Vagina (tissue), 2 donors: ENCODE data around the gene ZNF775. TPM values are rescaled to one million over a fixed set of nuclear protein-coding genes. Genes with fewer than 3 reads are reported as not detected.

Experiments used
- DNase-seq, 2 donors: peaks; one replicate each; pipeline ENCODE4 v3.0.0-alpha.2; 2017; ENCODE audit errors: extremely low spot score in 2 of 2
- H3K27ac ChIP-seq: fragments of 200-600 bp; sonication (generic); one replicate; pipeline ENCODE4 v1.5.1; 2019
- H3K27me3 ChIP-seq: fragments of 200-600 bp; sonication (generic); one replicate; pipeline ENCODE4 v1.5.1; 2019
- H3K36me3 ChIP-seq, 2 donors: fragments of 200-600 bp; sonication (generic); one replicate each; pipeline ENCODE4 v1.5.1; 2017 to 2019
- H3K4me1 ChIP-seq: fragments of 200-600 bp; sonication (generic); one replicate; pipeline ENCODE4 v1.5.1; 2019
- H3K4me3 ChIP-seq, 2 donors: fragments of 200-600 bp; sonication (generic); 1 replicate in 1 of 2; 2 replicates in 1 of 2; pipeline ENCODE4 v1.5.1; 2016 to 2019
- H3K9me3 ChIP-seq: fragments of 200-600 bp; sonication (generic); one replicate; pipeline ENCODE4 v1.5.1; 2019
- CTCF ChIP-seq, 3 experiments: fragments of 450-650 bp in 2 of 3; fragments of 200-600 bp in 1 of 3; sonication (generic) in 1 of 3; IDR thresholded peaks; one replicate each; pipeline ENCODE4 v1.5.1; 2017 to 2019; ENCODE audit warnings: antibody characterized with exemption in 3 of 3, mild to moderate bottlenecking in 2 of 3, moderate library complexity in 2 of 3
- POLR2A ChIP-seq, 2 donors: fragments of 450-650 bp; IDR thresholded peaks; one replicate each; pipeline ENCODE4 v1.6.1; 2017; ENCODE audit warnings: antibody characterized with exemption in 2 of 2, mild to moderate bottlenecking in 2 of 2, moderate library complexity in 2 of 2
- POLR2AphosphoS5 ChIP-seq, 2 donors: sonication (generic); formaldehyde crosslinking; IDR thresholded peaks; one replicate each; pipeline ENCODE4 v1.9.0; 2017; ENCODE audit warnings: antibody characterized with exemption in 2 of 2, mild to moderate bottlenecking in 2 of 2, low read depth in 1 of 2; ENCODE audit not compliant: insufficient read depth in 1 of 2
- intact Hi-C: fragments of 100-400 bp; cut with DNase I; formaldehyde crosslinking; loops from one replicate; pipeline ENCODE4 v1.15.1; 2023
- total RNA-seq: library from RNA; depleted of rRNA; stranded (reverse); fragments of >200 nt; gene quantifications from one replicate; pipeline ENCODE4 v1.2.3, GENCODE V29; 2016

Gene ZNF775
- total RNA-seq, 1 donor from 2014 or later: 4.4 TPM

- H3K36me3 ChIP-seq: peaks cover 0 to 22% of the 10 kb centered on the region in 2 donors
- peaks cover 46% of the 10 kb centered on the region for H3K4me1 ChIP-seq
- H3K27ac ChIP-seq: peak within 1 kb of the TSS; percentile 94
- no peak for DNase-seq
- H3K4me3 ChIP-seq: peak within 1 kb of the TSS; percentile 83 to 86
- H3K9me3 ChIP-seq: no peaks in the 10 kb centered on the region
- intact Hi-C loops: no loop called here
- peak in 1 of 2 donors; percentile 56 for TF ChIP-seq POLR2A (IDR thresholded peaks at IDR 0.05)
- peak in 1 of 2 donors; percentile 62 for TF ChIP-seq POLR2AphosphoS5 (IDR thresholded peaks at IDR 0.05; ENCODE audit: insufficient read depth in 1 of 2, low read depth in 1 of 2)
- TF ChIP-seq CTCF (IDR thresholded peaks at IDR 0.05): no peak
- no peaks in the 10 kb centered on the region for H3K27me3 ChIP-seq
Observed at GRCh38 chr7:150368096-150368883, 10.8 kb upstream of the ZNF775 start, which contains the start of gene REPIN1. Gene REPIN1 (plus strand): TSS chr7:150368822. CDS start chr7:150369712, 890 bp downstream.

- H3K27me3 ChIP-seq: no peaks in the 10 kb centered on the region
- intact Hi-C loops: no loop called here
- H3K27ac ChIP-seq: peak overlapping the region; percentile 94
- no peak for TF ChIP-seq CTCF (IDR thresholded peaks at IDR 0.05)
- peak in 1 of 2 donors; percentile 20 for TF ChIP-seq POLR2AphosphoS5 (IDR thresholded peaks at IDR 0.05; ENCODE audit: insufficient read depth in 1 of 2, low read depth in 1 of 2)
- H3K4me3 ChIP-seq: peak overlapping the region; percentile 83 to 86
- H3K9me3 ChIP-seq: no peaks in the 10 kb centered on the region
- peaks cover 54% of the 10 kb centered on the region for H3K4me1 ChIP-seq
- peaks cover 0 to 22% of the 10 kb centered on the region in 2 donors for H3K36me3 ChIP-seq
- no peak for DNase-seq
Observed at GRCh38 chr7:150368884-150369747, 10.0 kb upstream of the ZNF775 start.

- Histone ChIP-seq H3K4me1 (peaks cover 54% of the 10 kb centered on the region), H3K4me3 (peak overlapping the region; percentile 83 to 86)
- intact Hi-C loops: no loop called here
Observed at GRCh38 chr7:150369748-150370501, 9.2 kb upstream of the ZNF775 start.

GRCh38 chr7:150370612-150371071 lies 8.5 kb upstream of the ZNF775 start:
- H3K4me1 ChIP-seq: peaks cover 54% of the 10 kb centered on the region
- H3K4me3 ChIP-seq: peak overlapping the region in 1 of 2 donors; percentile 83
- H3K36me3 ChIP-seq: peaks cover 0 to 22% of the 10 kb centered on the region in 2 donors
- no peak overlapping the region for H3K27ac ChIP-seq
- TF ChIP-seq POLR2AphosphoS5 (IDR thresholded peaks at IDR 0.05; ENCODE audit: insufficient read depth in 1 of 2, low read depth in 1 of 2): no peak
- TF ChIP-seq POLR2A (IDR thresholded peaks at IDR 0.05): no peak
- no peak for TF ChIP-seq CTCF (IDR thresholded peaks at IDR 0.05)
- intact Hi-C loops: no loop called here
- H3K9me3 ChIP-seq: no peaks in the 10 kb centered on the region
- H3K27me3 ChIP-seq: no peaks in the 10 kb centered on the region
- no peak for DNase-seq

More at GRCh38 chr7:150369748-150370501, 9.2 kb upstream of the ZNF775 start:
- H3K36me3 ChIP-seq: peaks cover 0 to 22% of the 10 kb centered on the region in 2 donors
- peak overlapping the region; percentile 94 for H3K27ac ChIP-seq
- DNase-seq: no peak
- TF ChIP-seq POLR2AphosphoS5 (IDR thresholded peaks at IDR 0.05; ENCODE audit: insufficient read depth in 1 of 2, low read depth in 1 of 2) (no peak), POLR2A (IDR thresholded peaks at IDR 0.05) (no peak), CTCF (IDR thresholded peaks at IDR 0.05) (no peak)
- no peaks in the 10 kb centered on the region for H3K27me3 ChIP-seq
- no peaks in the 10 kb centered on the region for H3K9me3 ChIP-seq
